HG02588 (cell line): ENCODE results near the gene TNFSF4.
"Not testable (repeated sequence)": the region's sequence is repeated elsewhere in the genome, so short reads cannot be mapped to it uniquely, and the experiment has no call there.

Source experiments
- ATAC-seq: cut with Tn5 transposase; IDR thresholded peaks from one replicate; pipeline ENCODE4 v1.9.1; 2021; ENCODE audit warnings: mild to moderate bottlenecking, moderate library complexity; ENCODE audit not compliant: unreplicated experiment

TNFSF4 gene, protein sequence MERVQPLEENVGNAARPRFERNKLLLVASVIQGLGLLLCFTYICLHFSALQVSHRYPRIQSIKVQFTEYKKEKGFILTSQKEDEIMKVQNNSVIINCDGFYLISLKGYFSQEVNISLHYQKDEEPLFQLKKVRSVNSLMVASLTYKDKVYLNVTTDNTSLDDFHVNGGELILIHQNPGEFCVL

DNA sequence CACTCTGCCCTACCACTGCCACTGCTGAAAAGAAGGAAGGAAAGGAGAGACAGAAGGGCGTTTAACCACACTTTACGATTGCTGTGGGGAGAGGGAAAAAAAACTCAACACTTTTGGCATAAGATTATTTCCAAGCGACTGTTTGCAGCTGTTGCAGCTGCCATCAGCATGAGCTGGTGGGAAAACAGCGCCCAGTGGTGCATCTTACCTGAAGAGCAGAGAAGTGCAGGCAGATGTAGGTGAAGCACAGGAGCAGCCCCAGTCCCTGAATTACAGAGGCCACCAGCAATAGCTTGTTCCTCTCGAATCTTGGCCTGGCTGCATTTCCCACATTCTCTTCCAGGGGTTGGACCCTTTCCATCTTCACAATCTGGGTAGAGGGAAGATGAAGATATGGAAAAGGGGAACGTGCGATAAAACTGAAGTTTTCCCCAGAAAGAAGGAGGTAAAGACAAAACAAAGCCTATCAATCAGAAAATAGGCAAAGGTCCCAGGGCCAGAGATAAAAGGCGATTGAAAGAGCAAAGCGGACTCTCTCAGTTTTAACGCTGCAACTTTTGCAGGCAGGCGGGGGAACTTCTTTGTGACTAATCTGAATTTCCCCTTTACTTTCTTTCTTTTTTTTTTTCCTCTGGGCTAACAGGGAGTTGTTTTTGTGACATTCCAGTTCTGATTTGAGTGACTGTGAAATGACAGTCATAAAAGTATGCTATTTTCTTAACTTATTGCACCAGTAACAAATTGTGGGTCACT lies at the start of gene TNFSF4:
TSS of gene TNFSF4 (minus strand) at position 516 of the 753 bp plus-strand sequence. CDS start at position 361, 155 bp downstream.
- no peak for ATAC-seq

DNA sequence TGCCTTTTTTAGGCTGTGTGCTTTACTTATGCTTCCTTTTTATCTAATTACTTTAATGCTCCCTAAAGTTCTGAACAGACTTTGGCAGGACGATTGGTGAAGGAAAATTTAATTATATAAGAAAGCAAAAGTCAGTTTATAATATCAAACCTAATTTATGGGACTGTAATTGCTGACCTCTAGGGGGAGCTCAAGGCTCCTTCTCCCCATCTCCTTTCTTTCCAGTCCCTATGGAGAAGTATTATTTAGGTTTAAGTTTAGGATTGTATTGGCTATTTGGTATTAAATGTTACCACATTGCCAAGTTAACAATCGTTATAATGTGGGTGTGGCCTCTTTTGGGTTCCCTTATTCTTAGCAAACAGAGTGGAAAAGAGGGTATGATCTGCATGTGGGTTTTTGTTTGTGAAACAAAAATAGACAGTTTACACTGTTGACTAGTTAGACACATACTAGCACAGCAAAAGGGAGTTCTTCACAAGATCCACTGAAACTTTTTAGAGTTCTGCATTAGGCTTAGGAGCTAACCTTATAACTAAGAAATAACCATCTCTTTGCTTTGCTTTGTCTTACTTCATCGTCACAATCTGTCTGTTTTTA lies 48.2 kb upstream of the TNFSF4 start:
- no peak for ATAC-seq

DNA sequence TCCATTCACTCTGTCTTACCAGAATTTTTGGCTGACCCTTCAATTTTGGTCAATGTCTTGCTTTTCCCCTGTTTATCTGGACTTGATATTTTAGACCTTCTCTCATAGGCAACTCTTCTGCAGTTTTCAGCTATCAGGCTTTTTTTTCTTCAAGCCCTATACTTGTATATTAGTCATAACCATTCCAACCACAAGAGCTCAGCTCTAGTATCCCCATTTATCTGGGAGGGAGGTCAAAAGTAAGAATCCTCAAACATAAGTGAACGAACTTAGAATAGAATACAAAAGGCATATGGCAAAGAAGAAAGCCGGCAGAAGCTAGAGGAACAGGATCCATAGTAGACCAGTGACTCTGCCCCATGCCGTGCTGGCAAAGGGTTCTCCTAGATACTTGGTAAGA lies 45.9 kb upstream of the TNFSF4 start:
- ATAC-seq = no peak

DNA sequence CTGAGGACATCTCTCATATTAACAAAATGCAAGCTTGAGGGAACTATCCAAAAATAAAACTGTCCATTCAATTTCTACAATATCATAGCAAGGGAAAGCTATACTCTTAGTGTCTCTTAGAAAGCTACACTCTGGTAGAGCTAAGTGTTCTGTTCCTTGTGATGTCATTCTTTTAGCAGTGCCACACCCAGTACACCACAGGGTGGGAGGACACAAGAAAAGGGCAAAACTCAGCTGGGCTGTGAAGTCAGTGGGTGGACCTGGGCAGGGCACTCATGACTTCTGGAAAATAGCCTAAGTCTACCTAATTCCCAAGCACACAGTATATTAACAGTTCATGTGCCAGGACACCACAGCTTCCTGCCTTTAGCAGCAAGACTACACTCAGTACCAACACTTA lies 42.2 kb upstream of the TNFSF4 start:
- no peak for ATAC-seq

DNA sequence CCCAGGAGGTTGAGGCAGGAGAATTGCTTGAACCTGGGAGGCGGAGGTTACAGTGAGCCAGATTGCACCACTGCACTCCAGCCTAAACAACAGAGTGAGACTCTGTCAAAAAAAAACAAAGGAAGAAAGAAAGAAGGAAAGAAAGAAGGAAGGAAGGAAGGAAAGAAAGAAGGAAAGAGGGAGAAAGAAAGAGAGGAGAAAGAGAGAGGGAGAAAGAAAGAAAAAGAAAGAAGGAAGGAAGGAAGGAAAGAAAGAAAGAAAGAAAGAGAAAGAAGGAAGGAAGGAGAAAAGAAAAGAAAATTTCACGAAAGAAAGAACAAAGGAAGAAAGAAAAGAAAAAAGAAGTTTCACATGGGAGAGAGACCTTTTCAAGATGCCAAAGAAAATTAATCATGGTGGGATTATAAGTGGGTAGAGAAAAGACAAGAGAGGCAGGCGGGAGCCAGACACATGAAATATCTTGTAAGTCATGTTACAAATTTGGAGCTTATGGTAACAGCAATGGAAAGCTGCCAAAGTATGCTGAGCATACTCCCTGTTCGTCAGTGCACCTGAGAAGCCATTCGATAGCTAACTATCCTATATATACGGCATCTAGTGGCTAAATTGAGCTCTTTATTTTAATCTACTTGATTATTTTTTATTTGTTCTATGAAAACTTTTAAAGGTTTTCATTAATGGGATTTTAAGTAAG lies 41.3 kb upstream of the TNFSF4 start:
- no peak for ATAC-seq

DNA sequence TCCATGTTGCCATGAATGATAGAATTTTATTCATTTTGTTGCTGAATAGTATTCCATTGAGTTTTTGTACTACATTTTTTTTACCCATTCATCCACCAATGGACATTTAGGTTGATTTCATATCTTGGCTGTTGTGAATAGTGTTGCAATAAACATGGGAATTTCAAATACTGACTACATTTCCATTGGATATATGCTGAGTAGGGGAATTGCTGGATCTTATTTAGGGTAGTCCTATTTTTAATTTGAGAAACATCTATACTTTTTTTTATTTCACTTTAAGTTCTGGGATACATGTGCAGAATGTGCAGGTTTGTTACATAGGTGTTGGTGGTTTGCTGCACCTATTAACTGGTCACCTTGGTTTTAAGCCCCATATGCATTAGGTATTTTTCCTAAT lies 38.8 kb upstream of the TNFSF4 start:
- no peak for ATAC-seq

DNA sequence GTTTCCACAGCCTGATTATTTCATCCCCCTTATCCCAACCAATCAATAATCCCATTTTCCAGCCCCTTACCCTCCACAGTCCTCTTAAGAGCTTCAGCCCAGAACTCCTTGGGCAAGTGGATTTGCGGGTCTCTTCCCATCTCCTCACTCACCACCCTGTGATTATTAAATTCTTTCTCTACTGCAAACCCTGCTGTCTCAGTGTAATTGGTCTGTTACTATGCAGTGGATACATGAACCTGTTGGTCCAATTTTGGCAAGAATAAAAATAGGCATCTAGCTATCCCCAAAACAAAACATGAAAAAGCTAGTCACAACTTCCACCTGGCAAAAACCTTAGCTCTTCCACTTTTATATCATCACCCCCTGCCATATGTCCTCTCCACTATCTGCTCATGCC lies 36.2 kb upstream of the TNFSF4 start:
- no peak for ATAC-seq

DNA sequence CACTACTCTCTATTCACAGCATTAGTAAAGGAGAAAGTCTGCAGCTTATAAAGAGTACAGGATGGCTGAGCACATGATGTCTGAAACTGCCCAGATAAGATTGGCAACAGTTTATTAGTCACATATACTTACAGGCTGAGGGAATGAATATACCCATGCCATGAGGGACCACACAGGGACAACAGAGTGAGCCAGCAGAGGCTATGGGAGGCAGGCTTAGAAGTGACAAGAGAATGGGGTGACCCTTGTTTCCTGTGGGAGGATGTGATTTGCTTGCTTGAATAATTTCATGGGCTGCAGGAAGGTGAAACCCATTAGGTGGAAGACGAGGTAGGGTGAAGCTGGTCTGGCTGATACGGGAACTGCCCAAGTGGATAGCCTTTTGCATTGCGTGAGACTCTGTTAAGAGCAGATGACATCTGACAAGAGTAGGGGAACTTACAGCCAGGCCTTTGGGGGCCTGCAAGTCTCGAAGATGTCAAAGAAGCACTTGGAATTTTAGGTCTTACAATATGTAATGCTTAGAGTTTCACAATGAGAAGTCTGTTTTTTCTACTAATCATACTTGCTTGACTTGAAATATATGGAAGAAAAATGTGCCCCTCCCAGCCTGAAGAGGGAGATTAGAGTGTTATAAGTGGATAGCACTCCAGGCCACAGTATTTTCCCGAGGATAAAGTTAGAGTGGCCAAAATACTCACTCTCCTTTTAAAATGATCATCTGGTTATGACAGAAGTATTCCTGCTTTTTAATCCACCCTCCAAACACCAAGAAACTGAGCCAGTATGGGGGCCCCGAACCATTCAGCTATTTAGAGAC lies 34.6 kb upstream of the TNFSF4 start:
- ATAC-seq = no peak

DNA sequence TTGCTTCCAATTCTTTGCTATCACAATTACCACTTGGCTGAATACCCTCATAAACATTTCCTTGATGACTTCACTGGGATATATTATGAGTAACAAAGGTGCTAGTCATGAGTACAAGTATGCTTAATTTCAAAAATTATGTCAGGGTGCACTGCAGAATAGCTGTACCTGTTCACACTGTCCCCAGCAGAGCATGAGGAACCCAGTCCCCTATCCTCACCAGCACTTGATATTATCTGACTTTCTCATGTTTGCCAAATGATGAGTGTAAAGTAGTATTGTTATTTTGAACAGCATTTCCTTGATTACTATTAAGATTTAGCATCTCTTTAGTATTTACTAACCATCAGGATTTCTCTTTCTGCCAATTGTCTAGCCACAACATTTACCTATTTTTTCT lies 33.5 kb upstream of the TNFSF4 start:
- ATAC-seq = no peak

DNA sequence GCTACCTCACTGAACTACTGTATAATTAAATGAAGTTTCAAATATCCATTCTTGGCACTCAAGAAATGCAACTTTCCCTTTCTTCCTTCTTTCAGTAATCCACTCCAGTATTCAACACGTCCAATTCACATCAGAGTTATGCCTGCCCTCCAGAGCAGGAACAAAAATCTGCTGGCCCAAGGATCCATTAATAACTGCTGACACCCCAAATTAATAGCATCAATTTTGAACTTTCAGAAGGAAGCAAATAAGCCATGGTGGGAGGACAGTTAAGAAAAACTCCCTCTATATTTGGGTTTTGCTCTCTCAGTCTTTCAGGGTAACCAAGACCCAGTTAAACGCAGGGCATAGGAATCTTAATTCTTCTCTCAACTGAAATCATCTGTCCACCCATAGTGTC lies 31.9 kb upstream of the TNFSF4 start:
- no peak for ATAC-seq

DNA sequence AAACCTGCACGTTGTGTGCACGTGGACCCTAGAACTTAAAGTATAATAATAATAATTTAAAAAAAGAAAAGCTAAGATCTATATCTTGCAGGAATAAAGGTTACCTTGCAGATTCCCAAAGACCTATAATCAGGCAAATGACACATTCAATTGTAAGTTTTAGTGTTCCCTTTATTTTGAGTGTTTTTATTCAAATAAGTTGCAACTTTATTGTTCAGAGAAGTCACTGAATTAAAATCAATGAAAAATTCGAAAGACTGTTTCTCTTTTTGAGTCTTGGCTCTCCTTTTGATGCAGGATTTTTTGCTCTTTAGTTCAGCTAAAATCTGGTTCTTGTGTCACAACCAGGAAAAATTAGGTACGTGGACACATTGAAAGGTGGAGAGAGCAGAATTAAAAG lies 27.8 kb upstream of the TNFSF4 start:
- ATAC-seq = no peak

DNA sequence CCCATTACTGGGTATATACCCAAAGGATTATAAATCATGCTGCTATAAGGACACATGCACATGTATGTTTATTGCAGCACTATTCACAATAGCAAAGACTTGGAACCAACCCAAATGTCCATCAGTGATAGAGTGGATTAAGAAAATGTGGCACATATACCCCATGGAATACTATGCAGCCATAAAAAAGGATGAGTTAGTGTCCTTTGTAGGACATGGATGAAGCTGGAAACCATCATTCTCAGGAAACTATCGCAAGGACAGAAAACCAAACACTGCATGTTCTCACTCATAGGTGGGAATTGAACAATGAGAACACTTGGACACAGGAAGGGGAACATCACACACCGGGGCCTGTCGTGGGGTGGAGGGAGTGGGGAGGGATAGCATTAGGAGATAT lies 27.3 kb upstream of the TNFSF4 start:
- ATAC-seq = not testable (repeated sequence)

DNA sequence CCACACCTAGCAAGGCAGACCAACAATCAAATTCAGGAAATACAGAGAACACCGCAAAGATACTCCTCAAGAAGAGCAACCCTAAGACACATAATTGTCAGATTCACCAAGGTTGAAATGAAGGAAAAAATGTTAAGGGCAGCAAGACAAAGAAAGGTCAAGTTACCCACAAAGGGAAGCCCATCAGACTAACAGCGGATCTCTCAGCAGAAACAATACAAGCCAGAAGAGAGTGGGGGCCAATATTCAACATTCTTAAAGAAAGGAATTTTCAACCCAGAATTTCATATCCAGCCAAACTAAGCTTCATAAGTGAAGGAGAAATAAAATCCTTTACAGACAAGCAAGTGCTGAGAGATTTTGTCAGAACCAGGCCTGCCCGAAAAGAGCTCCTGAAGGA lies 21.9 kb upstream of the TNFSF4 start:
- ATAC-seq = not testable (repeated sequence)

DNA sequence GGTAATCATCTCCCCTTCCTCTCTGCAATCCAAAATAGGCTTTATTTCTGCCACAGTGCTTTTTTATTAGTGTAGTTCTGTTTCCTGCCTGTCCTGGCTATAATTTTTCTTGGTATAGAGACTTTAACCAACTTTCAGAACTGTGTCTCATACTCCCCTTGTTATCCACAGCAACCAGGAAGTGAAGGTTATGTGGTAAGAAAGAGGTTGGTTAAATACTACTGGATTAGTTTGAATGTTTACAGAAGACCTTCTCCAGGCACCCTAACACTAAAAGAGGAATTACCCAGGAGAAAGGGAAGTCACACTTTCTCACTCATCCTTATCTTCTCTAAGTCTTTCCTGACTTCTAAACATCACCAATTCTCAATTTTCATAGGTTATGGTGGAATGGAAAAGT lies 17.8 kb upstream of the TNFSF4 start:
- ATAC-seq = no peak

DNA sequence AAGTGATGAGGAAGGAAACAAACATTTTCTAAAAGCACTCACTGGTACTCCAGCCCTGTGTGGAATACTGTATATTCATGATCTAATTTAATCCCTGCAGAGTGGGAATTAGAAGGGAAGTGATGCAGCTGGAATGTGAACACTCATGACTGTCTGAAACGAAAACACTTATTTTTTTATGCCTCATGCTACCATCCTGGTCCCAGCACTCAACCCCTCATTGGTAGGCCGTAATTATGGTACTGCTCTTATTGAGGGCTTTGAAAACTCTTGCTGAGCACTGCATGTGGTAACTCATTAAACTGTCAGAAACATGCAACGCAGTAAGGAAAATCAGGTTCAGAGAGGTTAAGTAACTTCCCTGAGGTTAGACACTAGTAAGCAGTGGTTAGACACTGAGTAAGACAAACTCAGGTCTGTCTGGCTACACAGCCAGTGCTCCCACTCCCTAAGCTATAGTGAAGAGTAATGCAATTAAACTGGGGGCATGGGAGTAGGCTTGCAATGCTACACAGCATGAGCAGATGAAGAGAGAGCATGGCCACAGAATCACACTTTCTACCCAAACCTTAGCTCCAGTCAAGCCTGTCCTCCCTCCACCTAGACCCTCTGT lies 17.3 kb upstream of the TNFSF4 start:
- no peak for ATAC-seq

DNA sequence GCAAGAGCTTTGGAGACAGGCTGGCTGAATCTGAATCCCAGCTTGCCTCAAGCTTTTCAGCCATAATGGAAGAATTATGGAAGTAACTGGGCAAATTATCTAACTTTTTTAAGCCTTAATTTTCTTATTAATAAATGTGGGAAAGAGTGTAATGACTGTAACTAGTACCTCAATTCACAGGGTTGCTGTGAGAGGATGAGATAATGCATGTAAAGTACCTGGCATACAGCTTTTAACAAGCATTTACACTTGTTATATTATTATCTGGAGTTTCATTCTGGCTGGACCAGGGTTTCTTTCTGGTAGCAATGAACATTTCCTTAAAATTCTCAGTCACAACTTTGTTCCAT lies 15.9 kb upstream of the TNFSF4 start:
- no peak for ATAC-seq

DNA sequence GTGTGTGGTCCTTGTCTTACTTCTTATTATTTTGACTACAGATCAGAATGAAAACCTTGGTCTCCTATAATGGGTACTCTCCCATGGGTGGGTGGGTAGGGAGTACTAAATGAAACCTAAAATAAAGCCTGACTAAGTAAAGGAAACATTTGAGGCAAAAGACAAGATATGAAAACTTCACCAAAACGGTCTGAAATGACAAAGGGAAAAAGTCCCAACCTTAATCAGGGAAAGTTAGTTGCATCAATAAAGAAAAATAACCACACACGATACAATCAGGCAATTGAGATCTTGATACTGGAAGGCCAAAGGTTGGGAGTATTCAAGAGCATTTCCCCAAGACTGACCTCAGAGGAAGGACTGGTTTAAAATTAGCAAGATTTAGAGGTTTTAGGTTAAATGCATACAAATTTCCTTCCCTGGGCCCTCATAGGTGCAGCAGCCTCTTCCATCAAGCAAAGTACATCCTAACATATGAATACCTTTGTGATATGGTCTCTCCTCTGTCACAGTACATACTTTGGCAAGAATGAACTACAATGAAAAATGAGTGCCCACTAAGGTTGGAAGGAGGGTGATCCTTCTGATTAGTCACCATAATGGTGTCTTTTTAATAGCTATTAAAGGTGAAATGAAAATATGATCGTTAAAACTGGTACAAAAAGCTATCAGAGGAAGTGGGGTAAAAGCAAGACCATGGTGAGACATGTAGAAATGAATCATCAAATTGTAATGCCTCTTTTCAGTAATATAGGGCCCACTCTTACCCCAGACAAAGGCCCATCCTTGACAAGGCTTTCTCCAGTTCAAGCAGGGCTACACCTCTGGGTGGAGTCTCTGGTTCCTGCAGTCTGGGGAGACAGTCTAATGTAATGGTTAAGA lies 15.3 kb upstream of the TNFSF4 start:
- no peak for ATAC-seq

DNA sequence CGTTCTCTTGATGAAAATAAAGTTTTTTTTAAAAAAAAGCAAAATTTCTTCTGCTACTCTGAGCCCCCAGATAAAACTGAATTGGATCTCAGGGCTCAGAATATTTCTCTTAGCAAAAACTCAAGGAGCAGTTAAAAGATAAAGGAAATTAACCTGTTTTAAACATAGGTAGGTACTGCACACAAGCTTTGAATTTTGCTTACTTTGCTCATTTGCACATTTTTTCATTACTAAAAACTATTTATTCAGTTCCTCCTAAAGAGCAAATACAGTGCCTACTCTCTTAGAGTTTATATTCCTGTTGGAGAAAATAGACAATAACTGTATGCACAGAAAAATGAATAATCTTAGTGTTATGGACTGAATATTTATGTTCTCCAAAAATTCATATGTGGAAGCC lies 13.0 kb upstream of the TNFSF4 start:
- ATAC-seq = no peak

DNA sequence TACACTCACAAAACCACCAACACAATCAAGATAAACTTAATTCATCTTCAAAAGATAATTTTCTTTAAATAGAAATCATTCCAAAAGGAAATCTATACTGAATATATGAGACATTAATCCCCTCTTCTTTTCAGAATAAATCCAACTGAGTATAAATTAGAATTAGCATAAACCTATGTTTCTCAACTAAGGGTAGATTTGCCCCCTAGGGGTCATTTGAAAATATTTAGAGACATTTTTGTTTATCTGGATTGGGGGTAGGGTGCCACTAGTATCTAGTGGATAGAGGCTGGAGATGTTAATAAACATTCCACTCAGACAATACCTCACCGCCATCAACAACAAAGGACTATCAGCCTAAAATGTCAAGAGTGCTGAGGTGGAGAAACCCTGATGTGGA lies 6.5 kb upstream of the TNFSF4 start:
- ATAC-seq = no peak
